Dermis blood vessel endothelial cell (primary cell): ENCODE data around the gene PEX7. TPM values are rescaled to one million over a fixed set of nuclear protein-coding genes. Genes with fewer than 3 reads are reported as not detected.
"Not testable (repeated sequence)": the region's sequence is repeated elsewhere in the genome, so short reads cannot be mapped to it uniquely, and the experiment has no call there.

Experiments used
- DNase-seq: peaks from one replicate; pipeline ENCODE4 v3.0.0; 2010
- total RNA-seq: library from RNA; depleted of rRNA; stranded (reverse); fragments of >200 nt; gene quantifications from 2 replicates; pipeline ENCODE4 v1.2.3, GENCODE V29; 2014

PEX7 gene
- total RNA-seq, 1 donor from 2014 or later = 7.7 TPM

GRCh38 chr6:136791296-136792094, 30.9 kb upstream of the PEX7 start:
- peak; percentile 68 for DNase-seq

GRCh38 chr6:136792095-136792409, 30.3 kb upstream of the PEX7 start:
- no peak for DNase-seq

GRCh38 chr6:136792410-136793262, 29.8 kb upstream of the PEX7 start, which contains the start of gene MAP3K5:
MAP3K5 (minus strand) TSS chr6:136792477; CDS start chr6:136792157, 320 bp downstream.
- DNase-seq = peak; percentile 94

- no peak for DNase-seq
Measured at GRCh38 chr6:136793363-136793762, 29.0 kb upstream of the PEX7 start.

- no peak for DNase-seq
Measured at GRCh38 chr6:136795386-136795785, 27.0 kb upstream of the PEX7 start.

GRCh38 chr6:136795996-136796395, 26.4 kb upstream of the PEX7 start:
- DNase-seq = no peak

GRCh38 chr6:136798044-136798443, 24.3 kb upstream of the PEX7 start:
- no peak for DNase-seq

GRCh38 chr6:136801581-136801980, 20.8 kb upstream of the PEX7 start:
- DNase-seq = no peak

- no peak for DNase-seq
Measured at GRCh38 chr6:136803608-136804007, 18.8 kb upstream of the PEX7 start.

GRCh38 chr6:136809091-136809860, 13.1 kb upstream of the PEX7 start:
- no peak for DNase-seq

- no peak for DNase-seq
Measured at GRCh38 chr6:136811272-136811671, 11.1 kb upstream of the PEX7 start.

GRCh38 chr6:136812174-136812573, 10.2 kb upstream of the PEX7 start:
- DNase-seq = no peak

GRCh38 chr6:136815608-136816007, 6.8 kb upstream of the PEX7 start:
- not testable (repeated sequence) for DNase-seq

GRCh38 chr6:136816656-136817055, 5.7 kb upstream of the PEX7 start:
- DNase-seq = no peak

- DNase-seq = no peak
Measured at GRCh38 chr6:136820561-136820960, 1.8 kb upstream of the PEX7 start.

GRCh38 chr6:136822046-136822375, 381 bp upstream of the PEX7 start:
- peak; percentile 58 for DNase-seq

- DNase-seq = no peak
Measured at GRCh38 chr6:136823128-136823660, 802 bp downstream of the PEX7 start.

- DNase-seq = no peak
Measured at GRCh38 chr6:136826216-136826615, 3.8 kb downstream of the PEX7 start.

GRCh38 chr6:136831873-136832562, 9.6 kb downstream of the PEX7 start:
- DNase-seq = no peak

- DNase-seq = no peak
Measured at GRCh38 chr6:136840276-136841001, 18.0 kb downstream of the PEX7 start.

GRCh38 chr6:136843210-136843609, 20.8 kb downstream of the PEX7 start:
- DNase-seq = no peak

- peak; percentile 77 for DNase-seq
Measured at GRCh38 chr6:136846046-136846445, 23.7 kb downstream of the PEX7 start.
